Lower leg skin (tissue), 3 donors: ENCODE measurements around the gene NCL.
"Not testable (repeated sequence)": the region's sequence is repeated elsewhere in the genome, so short reads cannot be mapped to it uniquely, and the experiment has no call there.

ENCODE experiments used
- CTCF ChIP-seq, 3 donors: fragments of 450-650 bp; IDR thresholded peaks; one replicate each; pipeline ENCODE4 v1.5.1; 2016; ENCODE audit warnings: antibody characterized with exemption in 3 of 3, mild to moderate bottlenecking in 3 of 3, moderate library complexity in 2 of 3
- POLR2A ChIP-seq, 2 donors: fragments of 450-650 bp; IDR thresholded peaks; one replicate each; pipeline ENCODE4 v1.6.1; 2016 to 2017; ENCODE audit warnings: antibody characterized with exemption in 2 of 2, mild to moderate bottlenecking in 1 of 2, moderate library complexity in 1 of 2

GRCh38 chr2:231408304-231408703 lies 56.0 kb downstream of the NCL start:
- TF ChIP-seq CTCF, POLR2A (IDR thresholded peaks at IDR 0.05): not testable (repeated sequence)
